SU-DHL-6 (cell line): Measurements from ENCODE around the gene ZSCAN10.
"Not testable (repeated sequence)": the region's sequence is repeated elsewhere in the genome, so short reads cannot be mapped to it uniquely, and the experiment has no call there.

ENCODE experiments used
- H2AFZ ChIP-seq: fragments of 200-600 bp; sonication (generic); 2 replicates; pipeline ENCODE4 v1.6.1; 2014; ENCODE audit warnings: low read depth, mild to moderate bottlenecking, moderate library complexity, mixed read lengths, antibody characterized with exemption, low read length; ENCODE audit not compliant: severe bottlenecking
- H3F3A ChIP-seq: fragments of 200-600 bp; shearing (Covaris generic); 2 replicates; pipeline ENCODE4 v1.6.0; 2016; ENCODE audit warnings: antibody characterized with exemption, mild to moderate bottlenecking; ENCODE audit not compliant: insufficient read depth
- H3K27ac ChIP-seq: fragments of 200-600 bp; sonication (generic); 2 replicates; pipeline ENCODE4 v1.5.1; 2016; ENCODE audit warnings: low read depth, mild to moderate bottlenecking, low read length, moderate library complexity, mixed read lengths
- H3K27me3 ChIP-seq: fragments of 200-600 bp; sonication (generic), shearing (Covaris generic); 2 replicates; pipeline ENCODE4 v1.6.0; 2014; ENCODE audit warnings: mild to moderate bottlenecking, low read length
- H3K36me3 ChIP-seq: fragments of 200-600 bp; sonication (generic); 2 replicates; pipeline ENCODE4 v1.6.1; 2014; ENCODE audit warnings: mild to moderate bottlenecking, low read length, mixed read lengths
- H3K4me2 ChIP-seq: fragments of 300-600, 200-600 bp; shearing (Covaris generic), sonication (generic); 2 replicates; pipeline ENCODE4 v1.6.0; 2014; ENCODE audit warnings: low read length, low read depth, mild to moderate bottlenecking; ENCODE audit not compliant: poor library complexity, severe bottlenecking
- H3K4me3 ChIP-seq: fragments of 200-600 bp; sonication (generic); 2 replicates; pipeline ENCODE4 v1.5.1; 2014; ENCODE audit warnings: antibody characterized with exemption, low read length, mild to moderate bottlenecking, mixed read lengths; ENCODE audit not compliant: insufficient read depth, poor library complexity, severe bottlenecking
- H3K79me2 ChIP-seq: fragments of 200-600 bp; sonication (generic); 2 replicates; pipeline ENCODE4 v1.6.1; 2014; ENCODE audit warnings: mild to moderate bottlenecking, low read length, moderate library complexity; ENCODE audit not compliant: insufficient read depth
- H3K9ac ChIP-seq: fragments of 200-600 bp; sonication (generic); 2 replicates; pipeline ENCODE4 v1.7.0; 2014; ENCODE audit warnings: mild to moderate bottlenecking, low read length
- H3K9me2 ChIP-seq: fragments of 200-600 bp; sonication (generic); replicated peaks from 2 replicates; pipeline ENCODE4 v1.6.1; 2014; ENCODE audit warnings: low read length; ENCODE audit not compliant: insufficient read depth
- H3K9me3 ChIP-seq: fragments of 200-600 bp; sonication (generic); 2 replicates; pipeline ENCODE4 v1.6.1; 2014; ENCODE audit warnings: low read length, mixed read lengths; ENCODE audit not compliant: insufficient read depth
- H4K20me1 ChIP-seq: fragments of 200-600 bp; sonication (generic); 2 replicates; pipeline ENCODE4 v1.6.1; 2014; ENCODE audit warnings: low read depth, mild to moderate bottlenecking, antibody characterized with exemption, low read length, moderate library complexity, mixed read lengths
- EZH2phosphoT487 ChIP-seq: fragments of 200-600 bp; sonication (generic), shearing (Covaris generic); conservative IDR thresholded peaks from 2 replicates; pipeline ENCODE4 v1.6.1; 2018; ENCODE audit warnings: mild to moderate bottlenecking, antibody characterized with exemption, low read length, moderate library complexity, mixed read lengths
- TF ChIP-seq, protein P1 (sequence below): fragments of 200-600 bp; sonication (generic); IDR thresholded peaks from one replicate; pipeline ENCODE4 v1.5.1; 2017; ENCODE audit warnings: antibody characterized with exemption, mild to moderate bottlenecking, low read length, moderate library complexity; ENCODE audit not compliant: insufficient read depth, poor library complexity, severe bottlenecking

ZSCAN10 gene

GRCh38 chr16:3080024-3080423, 19.1 kb downstream of the ZSCAN10 start:
- Histone ChIP-seq H3K27ac (no peak overlapping the region), H3K36me3 (no peaks in the 10 kb centered on the region), H3K9ac (no peak overlapping the region), H3K4me2 (no peak overlapping the region), H3K79me2 (no peaks in the 10 kb centered on the region), H2AFZ (no peak overlapping the region), H3K27me3 (no peaks in the 10 kb centered on the region), H3K4me3 (no peak overlapping the region), H4K20me1 (no peaks in the 10 kb centered on the region), H3K9me3 (no peaks in the 10 kb centered on the region; the same call in 1 of the 2 replicates), H3K9me2 (no peaks in the 10 kb centered on the region), H3F3A (peaks cover 24% of the 10 kb centered on the region; the same call in 1 of the 2 replicates)
- TF ChIP-seq EZH2phosphoT487, result no peak
- TF ChIP-seq, protein P1, sequence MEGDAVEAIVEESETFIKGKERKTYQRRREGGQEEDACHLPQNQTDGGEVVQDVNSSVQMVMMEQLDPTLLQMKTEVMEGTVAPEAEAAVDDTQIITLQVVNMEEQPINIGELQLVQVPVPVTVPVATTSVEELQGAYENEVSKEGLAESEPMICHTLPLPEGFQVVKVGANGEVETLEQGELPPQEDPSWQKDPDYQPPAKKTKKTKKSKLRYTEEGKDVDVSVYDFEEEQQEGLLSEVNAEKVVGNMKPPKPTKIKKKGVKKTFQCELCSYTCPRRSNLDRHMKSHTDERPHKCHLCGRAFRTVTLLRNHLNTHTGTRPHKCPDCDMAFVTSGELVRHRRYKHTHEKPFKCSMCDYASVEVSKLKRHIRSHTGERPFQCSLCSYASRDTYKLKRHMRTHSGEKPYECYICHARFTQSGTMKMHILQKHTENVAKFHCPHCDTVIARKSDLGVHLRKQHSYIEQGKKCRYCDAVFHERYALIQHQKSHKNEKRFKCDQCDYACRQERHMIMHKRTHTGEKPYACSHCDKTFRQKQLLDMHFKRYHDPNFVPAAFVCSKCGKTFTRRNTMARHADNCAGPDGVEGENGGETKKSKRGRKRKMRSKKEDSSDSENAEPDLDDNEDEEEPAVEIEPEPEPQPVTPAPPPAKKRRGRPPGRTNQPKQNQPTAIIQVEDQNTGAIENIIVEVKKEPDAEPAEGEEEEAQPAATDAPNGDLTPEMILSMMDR, result no peak

DNA sequence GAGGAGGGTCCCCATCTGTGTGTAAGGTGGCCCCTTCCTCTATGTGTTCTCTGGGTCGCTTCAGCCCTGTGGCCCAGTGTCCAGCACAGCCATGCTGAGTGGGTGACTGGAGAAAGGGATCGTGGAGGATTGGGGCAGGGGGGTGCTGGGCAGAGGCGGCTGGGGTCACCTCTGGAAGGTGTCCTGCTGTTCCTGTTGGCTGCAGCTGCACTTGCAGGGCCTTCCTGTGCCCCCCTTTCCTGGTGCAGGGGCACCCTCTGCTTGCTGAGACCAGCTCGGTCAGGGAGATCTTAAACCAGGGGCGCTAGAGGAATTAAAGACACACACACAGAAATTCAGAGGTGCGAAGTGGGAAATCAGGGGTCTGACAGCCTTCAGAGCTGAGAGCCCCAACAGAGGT, 22.5 kb downstream of the ZSCAN10 start:
- TF ChIP-seq EZH2phosphoT487, result no peak
- TF ChIP-seq, protein P1, result no peak
- Histone ChIP-seq H3K4me3 (peak overlapping the region; percentile 4), H2AFZ (no peak overlapping the region)

GRCh38 chr16:3075946-3076345, 23.1 kb downstream of the ZSCAN10 start:
- H4K20me1 ChIP-seq, H3K79me2 ChIP-seq, H3K27me3 ChIP-seq, H3K9me2 ChIP-seq, H2AFZ ChIP-seq, H3K9me3 ChIP-seq, H3K36me3 ChIP-seq: not testable (repeated sequence)
- Histone ChIP-seq H3K27ac (peak overlapping the region; percentile 97), H3K4me2 (peak overlapping the region; percentile 78), H3K4me3 (peak overlapping the region; percentile 4), H3F3A (peaks cover 24% of the 10 kb centered on the region; the same call in 1 of the 2 replicates), H3K9ac (peak overlapping the region; percentile 50)

More for the DNA sequence above, 22.5 kb downstream of the ZSCAN10 start:
- Histone ChIP-seq H3K27me3 (no peaks in the 10 kb centered on the region), H3K79me2 (no peaks in the 10 kb centered on the region), H3K36me3 (no peaks in the 10 kb centered on the region), H3K9ac (peak overlapping the region; percentile 50), H4K20me1 (no peaks in the 10 kb centered on the region), H3K9me2 (no peaks in the 10 kb centered on the region), H3K27ac (peak overlapping the region; percentile 97), H3F3A (peaks cover 24% of the 10 kb centered on the region; the same call in 1 of the 2 replicates), H3K4me2 (peak overlapping the region; percentile 78), H3K9me3 (no peaks in the 10 kb centered on the region; the same call in 1 of the 2 replicates)

DNA sequence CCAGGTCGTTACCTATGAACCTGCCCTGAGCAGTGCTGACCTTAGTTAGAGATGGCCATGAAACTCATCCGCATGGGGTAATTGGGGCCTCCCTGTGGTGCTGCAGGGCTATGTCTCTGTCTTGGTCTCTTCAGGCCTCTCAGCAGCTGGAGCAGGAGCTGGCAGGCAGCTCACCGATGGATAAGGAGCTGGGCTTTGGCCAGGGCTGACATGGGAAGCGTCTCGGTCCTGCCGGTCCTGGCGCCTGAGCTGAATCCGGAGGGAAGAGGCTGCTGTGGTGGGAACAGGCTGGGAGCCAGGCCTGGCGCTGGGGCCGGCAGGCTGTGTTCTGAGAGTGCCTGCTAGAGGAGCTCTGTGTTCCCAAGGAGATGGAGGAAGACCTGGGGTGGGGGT, 23.6 kb downstream of the ZSCAN10 start:
- no peaks in the 10 kb centered on the region for H3K79me2 ChIP-seq
- no peak overlapping the region for H3K4me3 ChIP-seq
- H3K4me2 ChIP-seq, result peak overlapping the region; percentile 78
- no peaks in the 10 kb centered on the region for H3K36me3 ChIP-seq
- peak overlapping the region; percentile 97 for H3K27ac ChIP-seq
- no peaks in the 10 kb centered on the region for H3K9me2 ChIP-seq
- H3K9me3 ChIP-seq, result no peaks in the 10 kb centered on the region; the same call in 1 of the 2 replicates
- peaks cover 24% of the 10 kb centered on the region; the same call in 1 of the 2 replicates for H3F3A ChIP-seq
- peak overlapping the region; percentile 50 for H3K9ac ChIP-seq
- H4K20me1 ChIP-seq, result no peaks in the 10 kb centered on the region
- H2AFZ ChIP-seq, result peak overlapping the region; percentile 18
- no peak for TF ChIP-seq EZH2phosphoT487
- TF ChIP-seq, protein P1, result no peak
- H3K27me3 ChIP-seq, result no peaks in the 10 kb centered on the region
